ENCODE data around the gene GALNT13.

DNA sequence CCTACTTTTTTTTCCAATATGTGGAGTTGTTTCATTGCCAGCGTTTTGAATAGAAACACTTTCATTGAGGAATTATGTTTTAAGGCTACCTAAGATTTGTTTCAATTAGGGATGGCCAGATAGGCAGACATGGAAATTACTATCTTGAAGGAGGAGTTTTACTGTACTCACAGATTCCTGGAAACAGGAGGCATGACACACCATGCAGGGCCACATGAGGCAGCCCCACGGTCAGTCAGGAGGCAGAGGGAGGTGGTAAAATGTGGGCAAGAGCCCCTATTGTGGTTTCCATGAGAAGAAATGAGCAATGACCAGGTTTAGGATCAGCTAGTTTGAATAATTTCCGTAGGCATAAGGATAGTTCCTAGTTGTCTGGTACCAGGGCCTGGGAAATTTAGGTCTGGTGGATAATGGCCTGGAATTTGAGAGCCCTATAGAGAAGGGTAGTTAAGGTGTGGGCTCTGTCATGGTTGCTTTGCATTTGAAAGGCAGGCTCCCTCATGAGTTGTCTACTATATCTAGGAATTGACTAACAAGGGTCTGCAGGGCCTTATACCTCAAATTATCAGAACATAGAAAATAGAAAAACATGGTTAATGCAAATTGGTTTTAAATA, 466.7 kb downstream of the GALNT13 start:
- no peak for TF ChIP-seq EZH2phosphoT487 (IDR thresholded peaks at IDR 0.05; ENCODE audit: borderline replicate concordance)
- TF ChIP-seq, protein P1, sequence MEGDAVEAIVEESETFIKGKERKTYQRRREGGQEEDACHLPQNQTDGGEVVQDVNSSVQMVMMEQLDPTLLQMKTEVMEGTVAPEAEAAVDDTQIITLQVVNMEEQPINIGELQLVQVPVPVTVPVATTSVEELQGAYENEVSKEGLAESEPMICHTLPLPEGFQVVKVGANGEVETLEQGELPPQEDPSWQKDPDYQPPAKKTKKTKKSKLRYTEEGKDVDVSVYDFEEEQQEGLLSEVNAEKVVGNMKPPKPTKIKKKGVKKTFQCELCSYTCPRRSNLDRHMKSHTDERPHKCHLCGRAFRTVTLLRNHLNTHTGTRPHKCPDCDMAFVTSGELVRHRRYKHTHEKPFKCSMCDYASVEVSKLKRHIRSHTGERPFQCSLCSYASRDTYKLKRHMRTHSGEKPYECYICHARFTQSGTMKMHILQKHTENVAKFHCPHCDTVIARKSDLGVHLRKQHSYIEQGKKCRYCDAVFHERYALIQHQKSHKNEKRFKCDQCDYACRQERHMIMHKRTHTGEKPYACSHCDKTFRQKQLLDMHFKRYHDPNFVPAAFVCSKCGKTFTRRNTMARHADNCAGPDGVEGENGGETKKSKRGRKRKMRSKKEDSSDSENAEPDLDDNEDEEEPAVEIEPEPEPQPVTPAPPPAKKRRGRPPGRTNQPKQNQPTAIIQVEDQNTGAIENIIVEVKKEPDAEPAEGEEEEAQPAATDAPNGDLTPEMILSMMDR (conservative IDR thresholded peaks at IDR 0.05; ENCODE audit: low read length): no peak
